Endothelial cell of umbilical vein (primary cell): ENCODE data around the gene MRPS6. TPM values are rescaled to one million over a fixed set of nuclear protein-coding genes. Genes with fewer than 3 reads are reported as not detected.

Experiments used
- BruUV-seq: library from RNA; stranded (reverse); fragments of 400-500 nt; replicated peaks from 2 replicates; lab custom pipeline; 2021; lab: Mats Ljungman, UMichigan
- CTCF ChIA-PET: fragments of 300-600, 350-600 bp; sonication (Branson Sonifier 250); formaldehyde crosslinking; loops from one replicate; lab custom pipeline; 2021; ENCODE audit warnings: antibody characterized with exemption, inconsistent platforms; lab: Charles Lee
- POLR2A ChIA-PET: fragments of 300-600, 350-600 bp; sonication (Branson Sonifier 250); formaldehyde crosslinking; loops from one replicate; lab custom pipeline; 2021; ENCODE audit warnings: antibody characterized with exemption, inconsistent platforms; lab: Charles Lee
- DNase-seq: peaks from one replicate; pipeline ENCODE4 v3.0.0-alpha.2; 2011; ENCODE audit warnings: low read depth, low spot score
- FAIRE-seq: peaks from 2 replicates; lab custom pipeline; 2011; peaks lifted over from hg19 to GRCh38; lab: Jason Lieb, UNC
- H2AFZ ChIP-seq: 2 replicates; pipeline ENCODE4 v1.6.0; 2012; ENCODE audit warnings: low read depth, low read length, control low read depth, inconsistent platforms
- H3K27ac ChIP-seq: 2 replicates; pipeline ENCODE4 v1.5.1; 2011; ENCODE audit warnings: low read depth, mild to moderate bottlenecking, control low read depth, low read length, moderate library complexity; ENCODE audit not compliant: insufficient read depth
- H3K27me3 ChIP-seq, 2 experiments: 2 replicates each; pipeline versions ENCODE4 v1.6.0 to v1.6.1; 2011; ENCODE audit warnings: low read length in 2 of 2, mixed read lengths in 1 of 2; ENCODE audit not compliant: control insufficient read depth in 2 of 2, insufficient read depth in 2 of 2
- H3K36me3 ChIP-seq, 2 experiments: 2 replicates in 1 of 2; 3 replicates in 1 of 2; pipeline ENCODE4 v1.5.1; 2011; ENCODE audit warnings: low read length in 2 of 2, mild to moderate bottlenecking in 1 of 2, moderate library complexity in 1 of 2; ENCODE audit not compliant: control insufficient read depth in 2 of 2, insufficient read depth in 2 of 2; ENCODE audit errors: extremely low read depth in 1 of 2
- H3K4me1 ChIP-seq: 3 replicates; pipeline ENCODE4 v1.5.1; 2011; ENCODE audit warnings: mild to moderate bottlenecking, low read length; ENCODE audit not compliant: control insufficient read depth, insufficient read depth; ENCODE audit errors: extremely low read depth
- H3K4me2 ChIP-seq: 2 replicates; pipeline ENCODE4 v1.6.1; 2011; ENCODE audit warnings: low read length, control low read depth, mixed read lengths; ENCODE audit not compliant: insufficient read depth
- H3K4me3 ChIP-seq, 3 experiments: fragments of 200-600 bp in 1 of 3; sonication (generic), shearing (Covaris generic) in 1 of 3; replicated peaks in 1 of 3; 2 replicates each; pipeline ENCODE4 v1.5.1; 2011 to 2016; ENCODE audit warnings: control low read depth in 3 of 3, low read length in 3 of 3, mild to moderate bottlenecking in 2 of 3, inconsistent platforms in 1 of 3, low read depth in 1 of 3, moderate library complexity in 1 of 3; ENCODE audit not compliant: insufficient read depth in 1 of 3
- H3K79me2 ChIP-seq: 2 replicates; pipeline ENCODE4 v1.6.0; 2012; ENCODE audit warnings: low read length, inconsistent platforms; ENCODE audit not compliant: control insufficient read depth, insufficient read depth
- H3K9ac ChIP-seq: replicated peaks from 2 replicates; pipeline ENCODE3; 2011; ENCODE audit warnings: low read length, control low read depth; ENCODE audit not compliant: insufficient read depth; ENCODE audit errors: extremely low read depth
- H3K9me1 ChIP-seq: replicated peaks from 3 replicates; pipeline ENCODE4 v1.6.0; 2011; ENCODE audit warnings: mild to moderate bottlenecking, low read length; ENCODE audit not compliant: control insufficient read depth, insufficient read depth; ENCODE audit errors: extremely low read depth
- H3K9me3 ChIP-seq: replicated peaks from 2 replicates; pipeline ENCODE4 v1.5.1; 2012; ENCODE audit warnings: low read length, inconsistent platforms; ENCODE audit not compliant: control insufficient read depth, insufficient read depth
- H4K20me1 ChIP-seq: replicated peaks from 2 replicates; pipeline ENCODE3; 2011; ENCODE audit warnings: mild to moderate bottlenecking, low read length; ENCODE audit not compliant: control insufficient read depth, insufficient read depth; ENCODE audit errors: extremely low read depth
- EZH2 ChIP-seq: IDR thresholded peaks from 2 replicates; pipeline ENCODE4 v1.6.1; 2012; ENCODE audit warnings: borderline replicate concordance, low read depth, mild to moderate bottlenecking, moderate library complexity, low read length, inconsistent platforms; ENCODE audit not compliant: severe bottlenecking
- FOS ChIP-seq: IDR thresholded peaks from 2 replicates; pipeline ENCODE4 v1.6.1; 2011; ENCODE audit warnings: mild to moderate bottlenecking, low read length, moderate library complexity, borderline replicate concordance; ENCODE audit not compliant: insufficient read depth
- GATA2 ChIP-seq: IDR thresholded peaks from 2 replicates; pipeline ENCODE4 v1.7.0; 2011; ENCODE audit warnings: low read depth, mild to moderate bottlenecking, moderate library complexity, mixed read lengths, low read length; ENCODE audit not compliant: insufficient read length, insufficient read depth
- JUN ChIP-seq: IDR thresholded peaks from 2 replicates; pipeline ENCODE4 v1.6.1; 2011; ENCODE audit warnings: borderline replicate concordance, low read depth; ENCODE audit not compliant: insufficient read length, insufficient read depth
- MYC ChIP-seq: IDR thresholded peaks from one replicate; pipeline ENCODE4 v1.6.1; 2011; ENCODE audit warnings: mild to moderate bottlenecking, low read depth, low read length
- POLR2A ChIP-seq: IDR thresholded peaks from 2 replicates; pipeline ENCODE4 v1.6.1; 2012; ENCODE audit warnings: low read depth, mild to moderate bottlenecking, control low read depth, low read length
- POLR2AphosphoS5 ChIP-seq: IDR thresholded peaks from 2 replicates; pipeline ENCODE4 v1.6.1; 2012; ENCODE audit warnings: low read depth, mild to moderate bottlenecking, control low read depth, low read length, moderate library complexity; ENCODE audit not compliant: insufficient read depth
- dilution Hi-C: fragments of 300-500 bp; cut with MboI; formaldehyde crosslinking; loops from one replicate; pipeline ENCODE4 v1.15.0; 2019; ENCODE audit warnings: low sequenced_read_pairs; ENCODE audit not compliant: extremely low pct_ligation_motif_present
- intact Hi-C: fragments of 100-400 bp; cut with micrococcal nuclease; formaldehyde crosslinking; loops from one replicate; pipeline ENCODE4 v1.10.0; 2022
- polyA plus RNA-seq, 4 experiments: library from polyadenylated mRNA; depleted of rRNA in 3 of 4; stranded (reverse) in 3 of 4; unstranded in 1 of 4; fragments of >200 nt; gene quantifications; 2 replicates each; pipeline versions ENCODE4 v1.2.1 to v1.2.3, GENCODE V29; 2011 to 2012; ENCODE audit warnings: missing spikeins in 1 of 4
- total RNA-seq: library from RNA; stranded (reverse); gene quantifications from 2 replicates; pipeline ENCODE4 v1.2.3, GENCODE V29; 2021
- TF ChIP-seq, protein P1 (sequence below): IDR thresholded peaks from 2 replicates; pipeline ENCODE4 v1.6.1; 2011; ENCODE audit not compliant: insufficient read depth, insufficient read length
- TF ChIP-seq, protein P2 (sequence below), 2 donors: IDR thresholded peaks; 1 replicate in 1 of 2; 2 replicates in 1 of 2; pipeline ENCODE4 v1.5.1; 2011; ENCODE audit warnings: low read length in 2 of 2, mild to moderate bottlenecking in 2 of 2, moderate library complexity in 2 of 2, control low read depth in 1 of 2, inconsistent platforms in 1 of 2, low read depth in 1 of 2; ENCODE audit not compliant: insufficient read depth in 1 of 2; ENCODE audit errors: extremely low read depth in 1 of 2

The MRPS6 gene
- total and polyA plus RNA-seq, 2 donors (not counting 3 experiments of a cell fraction or from before 2014, with no cell fraction given): 19.8 to 37.2 TPM

DNA sequence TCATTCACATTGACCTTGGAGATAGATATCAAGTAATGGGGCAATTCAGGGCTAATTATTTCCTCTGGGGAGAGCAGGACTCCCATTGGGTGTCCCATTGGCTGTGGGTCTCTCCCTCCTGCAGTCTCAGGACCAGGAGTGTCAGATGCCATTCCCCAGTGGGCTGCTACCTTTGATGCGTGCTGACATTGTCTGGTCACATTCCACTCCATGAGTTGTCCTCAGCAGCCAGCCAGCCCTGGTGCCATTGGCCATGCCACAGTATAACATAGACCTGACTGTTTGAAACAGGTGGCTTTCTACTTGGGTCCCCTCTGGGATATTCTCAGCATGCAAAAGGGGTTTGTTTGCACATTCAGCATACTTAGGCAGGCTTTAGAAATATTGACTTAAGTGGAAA lies 118.5 kb downstream of the MRPS6 start:
- no peak overlapping the region for H2AFZ ChIP-seq
- no peak overlapping the region for H3K4me3 ChIP-seq
- no peaks in the 10 kb centered on the region for H3K36me3 ChIP-seq
- dilution Hi-C loops (no loop called here), intact Hi-C loops (no loop called here)
- no peak for TF ChIP-seq POLR2A
- no peak for TF ChIP-seq POLR2AphosphoS5
- TF ChIP-seq EZH2: no peak
- TF ChIP-seq, protein P1, sequence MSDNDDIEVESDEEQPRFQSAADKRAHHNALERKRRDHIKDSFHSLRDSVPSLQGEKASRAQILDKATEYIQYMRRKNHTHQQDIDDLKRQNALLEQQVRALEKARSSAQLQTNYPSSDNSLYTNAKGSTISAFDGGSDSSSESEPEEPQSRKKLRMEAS: no peak
- no peak for TF ChIP-seq MYC
- TF ChIP-seq, protein P2, sequence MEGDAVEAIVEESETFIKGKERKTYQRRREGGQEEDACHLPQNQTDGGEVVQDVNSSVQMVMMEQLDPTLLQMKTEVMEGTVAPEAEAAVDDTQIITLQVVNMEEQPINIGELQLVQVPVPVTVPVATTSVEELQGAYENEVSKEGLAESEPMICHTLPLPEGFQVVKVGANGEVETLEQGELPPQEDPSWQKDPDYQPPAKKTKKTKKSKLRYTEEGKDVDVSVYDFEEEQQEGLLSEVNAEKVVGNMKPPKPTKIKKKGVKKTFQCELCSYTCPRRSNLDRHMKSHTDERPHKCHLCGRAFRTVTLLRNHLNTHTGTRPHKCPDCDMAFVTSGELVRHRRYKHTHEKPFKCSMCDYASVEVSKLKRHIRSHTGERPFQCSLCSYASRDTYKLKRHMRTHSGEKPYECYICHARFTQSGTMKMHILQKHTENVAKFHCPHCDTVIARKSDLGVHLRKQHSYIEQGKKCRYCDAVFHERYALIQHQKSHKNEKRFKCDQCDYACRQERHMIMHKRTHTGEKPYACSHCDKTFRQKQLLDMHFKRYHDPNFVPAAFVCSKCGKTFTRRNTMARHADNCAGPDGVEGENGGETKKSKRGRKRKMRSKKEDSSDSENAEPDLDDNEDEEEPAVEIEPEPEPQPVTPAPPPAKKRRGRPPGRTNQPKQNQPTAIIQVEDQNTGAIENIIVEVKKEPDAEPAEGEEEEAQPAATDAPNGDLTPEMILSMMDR (IDR thresholded peaks at IDR 0.05; ENCODE audit: extremely low read depth in 1 of 2, insufficient read depth in 1 of 2, low read depth in 1 of 2, low read length in 2 of 2): no peak
- no peak for TF ChIP-seq GATA2
- no peak for TF ChIP-seq JUN
- no peak for TF ChIP-seq FOS
- no peaks in the 10 kb centered on the region for H3K9me3 ChIP-seq
- H3K4me2 ChIP-seq: no peak overlapping the region
- FAIRE-seq (no peak), DNase-seq (no peak)
- no peaks in the 10 kb centered on the region for H3K79me2 ChIP-seq
- no peaks in the 10 kb centered on the region for H4K20me1 ChIP-seq
- peaks cover 3 to 5% of the 10 kb centered on the region in 2 experiments for H3K27me3 ChIP-seq
- no peaks in the 10 kb centered on the region for H3K4me1 ChIP-seq
- H3K9ac ChIP-seq: no peak overlapping the region
- no TSS peak for BruUV-seq
- ChIA-PET CTCF (no interaction called here), POLR2A (no interaction called here)
- H3K9me1 ChIP-seq: no peaks in the 10 kb centered on the region
- no peak overlapping the region for H3K27ac ChIP-seq

Other genes starting within 250 kb of the MRPS6 start
- 187 and 190 TPM in 2 replicates for gene ATP5PO, start 157.8 kb upstream of the MRPS6 start, total RNA-seq
- 126 and 207 TPM in 2 replicates for gene ATP5PO, start 157.8 kb upstream of the MRPS6 start, polyA plus RNA-seq
- 6.8 and 8.0 TPM in 2 replicates for gene SLC5A3, start within 50 bp of the MRPS6 start, total RNA-seq
- gene SLC5A3, start within 50 bp of the MRPS6 start, polyA plus RNA-seq: 1.1 and 1.6 TPM in 2 replicates